NCI-H69 (cell line): ENCODE measurements around the gene HSPB6.
"Not testable (repeated sequence)": the region's sequence is repeated elsewhere in the genome, so short reads cannot be mapped to it uniquely, and the experiment has no call there.

Source experiments
- DNase-seq: peaks from one replicate; lab custom pipeline; 2025; lab: John Stamatoyannopoulos, UW

The HSPB6 gene

GRCh38 chr19:35756377-35757230, at the start of gene HSPB6:
HSPB6 (minus strand) TSS chr19:35757029; CDS start chr19:35757008, 21 bp downstream.
- peak; percentile 71 for DNase-seq

- no peak for DNase-seq
These were observed 49.8 kb upstream of the HSPB6 start for GRCh38 chr19:35806597-35806996.

GRCh38 chr19:35805526-35806102, 48.8 kb upstream of the HSPB6 start:
- peak; percentile 96 for DNase-seq

GRCh38 chr19:35801828-35802227, 45.0 kb upstream of the HSPB6 start:
- DNase-seq: no peak

DNA sequence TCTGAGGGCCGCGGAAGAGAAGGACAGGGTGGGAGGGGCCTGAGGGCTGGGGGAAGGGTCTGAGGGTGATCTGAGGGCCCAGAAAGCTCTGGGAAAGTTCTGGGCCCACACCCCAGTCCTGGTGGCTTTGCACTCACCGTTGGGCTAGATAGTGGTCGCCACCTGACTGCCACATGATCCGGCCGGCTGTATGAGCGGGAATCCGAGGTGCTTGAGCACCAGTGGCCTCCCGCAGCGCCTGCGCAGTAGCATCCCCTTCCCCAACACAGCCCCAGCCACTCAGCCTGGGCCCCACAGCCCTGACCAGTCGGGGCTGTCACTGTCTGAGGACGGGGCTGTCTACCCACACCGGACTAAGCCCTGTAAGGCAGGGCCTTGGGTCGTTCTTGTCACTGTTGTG, 40.8 kb upstream of the HSPB6 start:
- no peak for DNase-seq

DNA sequence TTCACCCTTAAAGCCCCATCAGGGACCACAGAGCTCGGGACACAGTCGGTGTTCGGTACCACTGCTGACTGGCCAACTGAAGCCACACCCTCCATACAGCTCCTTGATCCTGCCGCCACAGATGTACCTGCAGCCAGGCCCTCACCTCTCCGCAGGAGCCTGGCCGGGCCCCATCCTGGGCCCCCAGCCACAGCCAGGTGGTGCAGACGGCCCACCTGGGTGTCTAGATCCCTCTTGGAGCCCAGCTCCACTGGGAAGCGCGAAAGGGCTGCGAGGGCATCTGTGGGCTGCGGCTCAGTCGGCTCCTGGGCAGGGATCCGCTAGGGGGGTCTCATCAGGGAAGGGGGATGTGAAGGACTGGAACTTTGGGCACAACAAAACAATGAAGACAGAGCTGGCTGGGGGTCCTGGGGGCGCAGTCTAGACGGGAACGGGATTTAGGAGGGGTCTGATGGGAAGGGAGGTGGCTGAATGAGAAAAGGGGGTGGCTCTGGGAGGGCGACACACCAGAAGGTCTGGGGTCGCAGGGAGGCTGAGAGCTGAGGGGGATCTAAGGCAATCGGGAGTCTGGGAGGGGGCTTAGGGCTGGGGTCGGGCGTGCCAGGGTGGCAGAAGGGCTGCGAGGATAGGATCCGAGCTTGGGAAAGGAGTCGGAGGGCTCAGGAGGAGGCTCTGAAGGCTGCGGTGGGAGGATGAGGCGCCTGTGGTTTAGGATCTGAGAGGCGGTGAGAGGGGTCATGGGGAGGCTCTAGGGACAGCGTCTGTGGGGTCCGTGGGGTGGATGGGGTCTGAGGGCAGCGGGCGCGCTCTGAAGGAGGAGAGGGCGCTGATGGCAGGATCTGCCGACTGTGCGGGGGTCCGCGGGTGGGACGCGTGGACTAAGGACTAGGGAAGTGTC, 40.1 kb upstream of the HSPB6 start:
- no peak for DNase-seq

- DNase-seq: not testable (repeated sequence)
These were observed 38.7 kb upstream of the HSPB6 start for GRCh38 chr19:35795564-35795963.

- DNase-seq: no peak
These were observed 36.7 kb upstream of the HSPB6 start for GRCh38 chr19:35793381-35794165.

DNA sequence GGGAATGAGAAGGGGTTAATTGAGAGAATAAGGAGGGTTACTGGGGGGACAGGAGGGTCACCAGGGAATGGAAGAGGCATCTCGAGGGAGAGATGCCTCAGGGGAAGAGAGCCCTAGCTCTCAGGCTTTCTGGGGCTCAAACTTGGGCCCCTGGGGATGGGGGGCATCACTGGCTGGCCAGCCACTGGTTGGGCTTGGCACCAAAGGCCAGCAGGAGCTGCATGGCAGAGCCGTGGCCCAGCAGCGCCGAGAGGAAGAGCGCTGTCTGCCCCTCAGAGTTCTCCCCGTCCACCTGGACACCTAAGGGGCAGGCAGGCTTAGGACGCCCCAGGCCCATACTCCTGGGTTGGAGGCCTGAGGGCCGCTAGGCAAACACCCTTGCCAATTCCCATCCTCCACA, 36.1 kb upstream of the HSPB6 start:
- DNase-seq: no peak

- no peak for DNase-seq
These were observed 35.5 kb upstream of the HSPB6 start for GRCh38 chr19:35792312-35792711.

- no peak for DNase-seq
These were observed 35.0 kb upstream of the HSPB6 start for GRCh38 chr19:35791814-35792279.

- peak; percentile 35 for DNase-seq
These were observed 34.4 kb upstream of the HSPB6 start for GRCh38 chr19:35790981-35791813.

GRCh38 chr19:35789978-35790944, 33.4 kb upstream of the HSPB6 start:
- no peak for DNase-seq

- DNase-seq: no peak
These were observed 32.6 kb upstream of the HSPB6 start for GRCh38 chr19:35789195-35789977.

- DNase-seq: no peak
These were observed 31.6 kb upstream of the HSPB6 start for GRCh38 chr19:35788205-35788960.

GRCh38 chr19:35787227-35787799, 30.5 kb upstream of the HSPB6 start:
- no peak for DNase-seq
